ENCODE results near the gene STAG1. TPM values are rescaled to one million over a fixed set of nuclear protein-coding genes. Genes with fewer than 3 reads are reported as not detected.
A peak's percentile ranks its signal among the peaks of the same experiment; 100 is the strongest.

Gene STAG1
- total RNA-seq, 1 donor from 2014 or later: 24.1 TPM

GRCh38 chr3:136311968-136312367, 440.2 kb downstream of the STAG1 start:
- Histone ChIP-seq H3K9ac (ENCODE audit: low read length) (no peak overlapping the region), H3K27me3 (ENCODE audit: insufficient read depth, low read length) (no peaks in the 10 kb centered on the region), H3K9me3 (ENCODE audit: insufficient read depth, low read depth, low read length) (no peaks in the 10 kb centered on the region), H3K36me3 (ENCODE audit: insufficient read depth, low read length) (no peaks in the 10 kb centered on the region), H4K20me1 (ENCODE audit: insufficient read depth, low read length) (no peaks in the 10 kb centered on the region), H3K4me1 (ENCODE audit: insufficient read depth, low read length) (no peaks in the 10 kb centered on the region), H3K4me3 (ENCODE audit: insufficient read depth, low read depth, low read length) (no peak overlapping the region), H3K79me2 (ENCODE audit: insufficient read depth, low read length) (no peaks in the 10 kb centered on the region), H3K27ac (ENCODE audit: low read depth, low read length) (no peak overlapping the region), H2AFZ (ENCODE audit: low read depth, low read length) (no peak overlapping the region), H3K4me2 (ENCODE audit: low read length) (no peak overlapping the region)
- H3K9me3 Mint-ChIP-seq (ENCODE audit: unreplicated experiment): no peaks in the 10 kb centered on the region
- H3K27ac Mint-ChIP-seq (ENCODE audit: unreplicated experiment): no peak overlapping the region
- peaks cover 9% of the 10 kb centered on the region for H3K36me3 Mint-ChIP-seq (ENCODE audit: low read depth, unreplicated experiment)
- H3K4me3 Mint-ChIP-seq (ENCODE audit: unreplicated experiment): no peak overlapping the region
- no peaks in the 10 kb centered on the region for H3K4me1 Mint-ChIP-seq (ENCODE audit: low read depth, unreplicated experiment)
- TF ChIP-seq EZH2 (IDR thresholded peaks at IDR 0.05; ENCODE audit: insufficient read depth, low read length) (no peak), CTCF (IDR thresholded peaks at IDR 0.05; ENCODE audit: insufficient read depth, low read depth, low read length) (no peak)
- DNase-seq (ENCODE audit: low read depth) (no peak), FAIRE-seq (peak; percentile 71)
- no peaks in the 10 kb centered on the region for H3K27me3 Mint-ChIP-seq (ENCODE audit: low read depth, unreplicated experiment)

GRCh38 chr3:136311261-136311660, 440.9 kb downstream of the STAG1 start:
- no peak overlapping the region for H3K4me3 ChIP-seq (ENCODE audit: insufficient read depth, low read depth, low read length)
- no peaks in the 10 kb centered on the region for H3K9me3 Mint-ChIP-seq (ENCODE audit: unreplicated experiment)
- no peak for TF ChIP-seq CTCF (IDR thresholded peaks at IDR 0.05; ENCODE audit: insufficient read depth, low read depth, low read length)
- TF ChIP-seq EZH2 (IDR thresholded peaks at IDR 0.05; ENCODE audit: insufficient read depth, low read length): no peak
- no peaks in the 10 kb centered on the region for H3K4me1 ChIP-seq (ENCODE audit: insufficient read depth, low read length)
- no peaks in the 10 kb centered on the region for H3K36me3 ChIP-seq (ENCODE audit: insufficient read depth, low read length)
- no peak overlapping the region for H3K4me2 ChIP-seq (ENCODE audit: low read length)
- H3K79me2 ChIP-seq (ENCODE audit: insufficient read depth, low read length): no peaks in the 10 kb centered on the region
- no peaks in the 10 kb centered on the region for H3K4me1 Mint-ChIP-seq (ENCODE audit: low read depth, unreplicated experiment)
- H3K4me3 Mint-ChIP-seq (ENCODE audit: unreplicated experiment): no peak overlapping the region
- peaks cover 8% of the 10 kb centered on the region for H3K36me3 Mint-ChIP-seq (ENCODE audit: low read depth, unreplicated experiment)
- H4K20me1 ChIP-seq (ENCODE audit: insufficient read depth, low read length): no peaks in the 10 kb centered on the region
- FAIRE-seq (no peak), DNase-seq (ENCODE audit: low read depth) (no peak)
- no peak overlapping the region for H3K27ac ChIP-seq (ENCODE audit: low read depth, low read length)
- no peak overlapping the region for H2AFZ ChIP-seq (ENCODE audit: low read depth, low read length)
- H3K27me3 ChIP-seq (ENCODE audit: insufficient read depth, low read length): no peaks in the 10 kb centered on the region
- H3K27ac Mint-ChIP-seq (ENCODE audit: unreplicated experiment): no peak overlapping the region
- H3K9me3 ChIP-seq (ENCODE audit: insufficient read depth, low read depth, low read length): no peaks in the 10 kb centered on the region
- H3K27me3 Mint-ChIP-seq (ENCODE audit: low read depth, unreplicated experiment): no peaks in the 10 kb centered on the region
- H3K9ac ChIP-seq (ENCODE audit: low read length): no peak overlapping the region

GRCh38 chr3:136305879-136306278, 446.3 kb downstream of the STAG1 start:
- Mint-ChIP-seq H3K27ac (ENCODE audit: unreplicated experiment) (no peak overlapping the region), H3K4me3 (ENCODE audit: unreplicated experiment) (no peak overlapping the region), H3K27me3 (ENCODE audit: low read depth, unreplicated experiment) (no peaks in the 10 kb centered on the region), H3K4me1 (ENCODE audit: low read depth, unreplicated experiment) (no peaks in the 10 kb centered on the region), H3K36me3 (ENCODE audit: low read depth, unreplicated experiment) (peaks cover 14% of the 10 kb centered on the region), H3K9me3 (ENCODE audit: unreplicated experiment) (no peaks in the 10 kb centered on the region)
- H2AFZ ChIP-seq (ENCODE audit: low read depth, low read length): no peak overlapping the region
- DNase-seq (ENCODE audit: low read depth) (peak; percentile 14), FAIRE-seq (no peak)
- H3K27me3 ChIP-seq (ENCODE audit: insufficient read depth, low read length): no peaks in the 10 kb centered on the region
- TF ChIP-seq CTCF (IDR thresholded peaks at IDR 0.05; ENCODE audit: insufficient read depth, low read depth, low read length) (peak; percentile 49), EZH2 (IDR thresholded peaks at IDR 0.05; ENCODE audit: insufficient read depth, low read length) (no peak)
- no peaks in the 10 kb centered on the region for H4K20me1 ChIP-seq (ENCODE audit: insufficient read depth, low read length)
- no peaks in the 10 kb centered on the region for H3K79me2 ChIP-seq (ENCODE audit: insufficient read depth, low read length)
- peaks cover 3% of the 10 kb centered on the region for H3K36me3 ChIP-seq (ENCODE audit: insufficient read depth, low read length)
- no peak overlapping the region for H3K27ac ChIP-seq (ENCODE audit: low read depth, low read length)
- no peak overlapping the region for H3K4me2 ChIP-seq (ENCODE audit: low read length)
- no peak overlapping the region for H3K9ac ChIP-seq (ENCODE audit: low read length)
- H3K9me3 ChIP-seq (ENCODE audit: insufficient read depth, low read depth, low read length): no peaks in the 10 kb centered on the region
- no peaks in the 10 kb centered on the region for H3K4me1 ChIP-seq (ENCODE audit: insufficient read depth, low read length)
- no peak overlapping the region for H3K4me3 ChIP-seq (ENCODE audit: insufficient read depth, low read depth, low read length)

All from astrocyte (in vitro differentiated cells and primary cell).